Fibroblast of upper back skin (primary cell): ENCODE data around the gene GZMM.
"Not testable (repeated sequence)": the region's sequence is repeated elsewhere in the genome, so short reads cannot be mapped to it uniquely, and the experiment has no call there.

Experiments
- DNase-seq: peaks from one replicate; pipeline ENCODE4 v3.0.0-alpha.2; 2013

Gene GZMM

DNA sequence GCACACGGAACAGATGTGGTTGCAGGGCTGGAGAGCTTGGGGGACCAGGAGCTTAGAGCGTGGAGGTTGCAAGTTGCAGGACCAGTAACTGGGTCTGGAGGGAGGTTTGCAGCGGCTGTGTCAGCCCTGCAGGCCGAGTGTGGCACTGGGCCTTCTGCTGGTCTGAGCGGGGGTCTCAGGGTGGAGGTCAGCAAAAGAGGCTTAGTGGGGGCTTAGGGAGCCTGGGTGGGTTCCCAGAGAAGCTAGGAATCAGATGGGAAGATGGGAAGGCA is 40.1 kb downstream of the GZMM start:
- DNase-seq, result no peak

DNA sequence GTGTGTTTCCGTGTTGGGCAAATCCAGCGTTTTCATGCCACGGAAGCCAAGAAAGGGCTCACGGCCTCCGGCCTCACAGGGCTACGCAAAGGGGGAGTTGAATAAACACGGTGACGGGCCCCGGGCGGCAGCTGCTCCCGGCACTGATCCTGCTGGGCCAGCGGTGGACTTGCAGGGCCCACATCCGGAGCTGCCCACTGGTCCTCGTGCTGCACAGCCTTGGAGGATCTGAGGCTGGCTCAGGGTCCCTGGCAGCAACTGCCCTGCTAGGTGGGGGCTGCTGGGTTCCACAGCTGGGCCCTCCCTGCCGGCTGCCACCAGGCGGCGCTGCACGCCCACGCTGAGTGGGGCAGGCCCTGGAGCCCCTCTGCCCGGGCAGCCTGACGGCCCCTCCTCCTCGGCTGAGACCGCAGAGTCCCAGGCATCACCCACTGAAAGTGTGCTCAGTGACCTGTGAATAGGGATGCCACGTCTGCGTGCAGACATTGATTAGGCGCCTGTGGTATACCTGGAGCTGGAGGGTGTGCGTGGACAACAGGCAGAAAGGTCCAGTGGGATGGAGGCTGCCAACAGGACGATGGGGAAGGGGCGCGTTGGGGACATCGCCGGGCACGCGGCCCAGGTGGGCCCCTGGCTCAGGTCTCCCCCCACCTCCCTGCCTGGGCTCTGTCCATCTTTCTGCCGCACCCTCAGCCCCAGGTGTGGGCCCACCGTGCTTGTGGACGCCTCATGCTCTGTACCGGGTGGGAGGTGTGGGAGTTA is 40.6 kb downstream of the GZMM start:
- no peak for DNase-seq

DNA sequence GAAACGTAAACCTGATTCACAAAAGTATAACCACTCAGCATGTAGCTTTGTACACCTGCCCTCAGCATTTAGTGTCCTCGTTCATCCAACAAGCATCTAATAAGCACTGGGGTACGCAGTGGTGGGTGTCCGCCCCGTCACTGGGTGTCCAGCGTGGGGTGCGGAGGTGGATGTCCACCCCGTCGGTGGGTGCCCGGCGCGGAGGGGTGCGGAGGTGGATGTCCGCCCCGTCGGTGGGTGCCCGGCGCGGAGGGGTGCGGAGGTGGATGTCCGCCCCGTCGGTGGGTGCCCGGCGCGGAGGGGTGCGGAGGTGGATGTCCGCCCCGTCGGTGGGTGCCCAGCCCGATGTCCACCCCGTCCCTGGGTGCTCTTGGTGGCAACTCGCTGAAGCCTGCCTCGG is 41.3 kb downstream of the GZMM start:
- DNase-seq, result not testable (repeated sequence)

DNA sequence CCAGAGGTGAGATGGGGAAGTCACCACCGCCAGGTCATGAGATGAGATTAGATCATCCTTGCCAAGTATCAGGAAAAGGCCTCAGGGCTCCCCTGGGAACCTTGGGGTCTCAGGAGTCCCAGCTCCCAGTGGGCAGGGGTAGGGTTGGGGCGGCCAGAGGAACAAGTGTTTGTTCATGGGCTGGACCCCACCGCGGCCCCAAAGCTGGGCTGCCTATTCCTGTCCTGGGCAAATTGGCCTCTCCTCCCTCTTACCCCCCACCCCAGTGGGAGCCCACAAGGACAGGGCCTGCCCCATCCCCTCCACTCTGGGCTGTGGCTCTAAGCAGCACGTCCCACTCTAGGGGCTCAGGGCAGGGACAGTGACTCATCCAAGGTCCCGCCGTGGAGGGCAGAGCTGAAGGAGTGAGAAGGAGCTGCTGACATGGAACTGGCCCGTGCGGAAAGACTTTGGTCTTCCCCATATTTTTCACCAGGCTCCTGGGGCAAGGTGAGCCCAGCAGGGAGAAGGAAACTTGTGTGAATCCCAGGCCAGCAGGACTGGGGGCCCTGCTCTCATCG is 41.8 kb downstream of the GZMM start:
- no peak for DNase-seq

DNA sequence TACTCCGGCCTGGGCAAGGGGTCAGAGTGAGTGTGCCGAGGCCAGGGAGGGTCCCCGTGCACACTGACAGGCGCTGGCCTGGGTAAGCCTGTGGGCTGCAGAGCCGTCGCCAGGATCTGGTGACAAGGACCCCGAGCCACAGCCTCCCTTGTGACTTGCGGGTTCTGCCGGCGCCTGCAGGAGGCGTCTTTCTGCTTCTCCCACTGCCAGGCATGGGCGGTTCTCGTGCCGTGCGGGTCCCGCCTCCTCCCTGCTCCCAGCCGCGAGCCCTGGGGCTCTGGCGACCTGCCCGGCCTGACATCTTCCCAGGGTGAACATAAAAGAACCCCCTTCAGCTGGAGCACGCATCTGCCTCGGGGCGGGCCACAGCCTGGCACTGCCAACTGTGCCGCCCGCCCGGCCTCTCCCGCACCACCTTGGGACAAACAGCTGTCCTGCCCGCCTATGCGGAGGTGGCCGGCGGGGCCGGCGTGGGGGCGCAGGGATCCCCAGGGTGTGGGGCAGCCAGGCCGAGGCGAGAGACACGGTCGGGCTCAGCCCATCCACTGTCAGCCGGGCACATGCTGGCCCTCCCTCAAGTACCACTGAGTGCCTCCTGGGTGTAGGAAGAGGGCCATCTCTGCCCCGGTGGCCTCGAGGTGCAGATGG is 44.4 kb downstream of the GZMM start:
- peak; percentile 79 for DNase-seq

DNA sequence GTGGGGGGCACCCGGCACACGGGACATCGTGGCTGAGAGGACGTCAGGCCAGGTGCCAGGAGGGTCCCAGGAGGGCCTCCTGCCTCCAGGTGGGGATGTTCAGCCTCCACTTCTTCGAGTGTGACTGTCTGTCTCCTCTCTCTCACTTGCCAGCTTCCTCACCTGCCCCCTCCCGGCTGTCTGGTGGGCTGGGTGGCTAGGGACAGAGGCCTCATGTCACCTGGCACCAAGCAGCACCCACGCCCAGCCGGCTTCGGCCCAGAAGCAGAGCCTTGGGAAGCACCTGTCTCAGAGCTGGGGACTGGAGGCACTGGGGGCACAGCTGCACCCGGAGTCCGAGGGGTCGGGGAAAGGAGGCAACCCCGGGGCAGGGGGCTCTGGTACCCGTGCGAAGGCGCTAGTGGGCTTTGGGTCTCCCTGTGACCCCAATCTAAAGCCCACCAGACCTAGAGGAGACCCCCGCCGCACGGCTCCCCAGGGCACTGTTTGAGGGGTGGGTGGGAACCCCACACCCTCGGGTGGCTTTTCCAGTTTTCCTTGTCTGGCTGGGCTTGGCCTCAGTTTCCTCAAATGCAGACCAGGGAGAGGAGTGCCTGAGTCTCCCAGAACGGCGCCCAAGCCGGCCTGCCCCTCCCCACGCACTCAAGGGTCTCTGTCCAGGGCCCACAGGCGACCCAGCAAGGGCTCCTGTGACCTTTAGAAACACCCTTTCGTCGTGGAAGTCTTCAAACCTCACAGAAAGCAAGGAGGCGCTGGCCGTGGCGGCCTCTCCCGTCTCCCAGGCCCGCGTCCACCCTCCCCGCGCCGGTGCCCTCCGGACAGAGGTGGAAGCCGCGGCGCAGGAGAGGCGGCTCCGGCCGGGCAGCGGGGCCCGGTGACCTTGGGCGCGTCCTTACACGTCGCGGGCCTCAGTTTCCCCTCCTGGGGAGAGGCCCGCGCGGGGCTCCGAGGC is 45.2 kb downstream of the GZMM start:
- no peak for DNase-seq

DNA sequence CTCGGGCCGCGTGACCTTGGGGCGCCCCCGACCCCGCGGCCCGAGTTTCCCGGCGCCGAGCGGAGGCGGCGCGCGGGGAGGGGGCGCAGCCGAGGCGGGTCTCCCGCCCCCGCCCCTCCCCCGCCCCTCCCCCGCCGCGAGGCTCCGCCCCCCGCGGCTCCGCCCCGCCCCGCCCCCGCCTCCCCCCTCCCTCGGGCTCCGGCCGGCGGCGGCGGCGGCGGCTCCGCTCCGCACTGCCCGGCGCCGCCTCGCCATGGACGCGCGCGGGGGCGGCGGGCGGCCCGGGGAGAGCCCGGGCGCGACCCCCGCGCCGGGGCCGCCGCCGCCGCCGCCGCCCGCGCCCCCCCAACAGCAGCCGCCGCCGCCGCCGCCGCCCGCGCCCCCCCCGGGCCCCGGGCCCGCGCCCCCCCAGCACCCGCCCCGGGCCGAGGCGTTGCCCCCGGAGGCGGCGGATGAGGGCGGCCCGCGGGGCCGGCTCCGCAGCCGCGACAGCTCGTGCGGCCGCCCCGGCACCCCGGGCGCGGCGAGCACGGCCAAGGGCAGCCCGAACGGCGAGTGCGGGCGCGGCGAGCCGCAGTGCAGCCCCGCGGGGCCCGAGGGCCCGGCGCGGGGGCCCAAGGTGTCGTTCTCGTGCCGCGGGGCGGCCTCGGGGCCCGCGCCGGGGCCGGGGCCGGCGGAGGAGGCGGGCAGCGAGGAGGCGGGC is 46.0 kb downstream of the GZMM start, which contains the start of gene HCN2:
HCN2 (plus strand) TSS at position 189 of the 703 bp plus-strand sequence; CDS start at position 254, 65 bp downstream.
- DNase-seq, result no peak

DNA sequence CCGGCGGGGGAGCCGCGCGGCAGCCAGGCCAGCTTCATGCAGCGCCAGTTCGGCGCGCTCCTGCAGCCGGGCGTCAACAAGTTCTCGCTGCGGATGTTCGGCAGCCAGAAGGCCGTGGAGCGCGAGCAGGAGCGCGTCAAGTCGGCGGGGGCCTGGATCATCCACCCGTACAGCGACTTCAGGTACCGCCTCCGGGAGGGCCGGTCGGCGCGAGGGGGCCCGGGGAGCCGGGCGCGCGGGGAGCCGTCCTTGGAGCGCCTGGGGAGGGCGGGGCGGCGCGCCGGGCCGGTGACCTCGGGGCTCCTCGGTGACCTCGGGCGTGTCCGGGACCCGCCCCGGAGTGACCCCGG is 46.5 kb downstream of the GZMM start:
- no peak for DNase-seq

DNA sequence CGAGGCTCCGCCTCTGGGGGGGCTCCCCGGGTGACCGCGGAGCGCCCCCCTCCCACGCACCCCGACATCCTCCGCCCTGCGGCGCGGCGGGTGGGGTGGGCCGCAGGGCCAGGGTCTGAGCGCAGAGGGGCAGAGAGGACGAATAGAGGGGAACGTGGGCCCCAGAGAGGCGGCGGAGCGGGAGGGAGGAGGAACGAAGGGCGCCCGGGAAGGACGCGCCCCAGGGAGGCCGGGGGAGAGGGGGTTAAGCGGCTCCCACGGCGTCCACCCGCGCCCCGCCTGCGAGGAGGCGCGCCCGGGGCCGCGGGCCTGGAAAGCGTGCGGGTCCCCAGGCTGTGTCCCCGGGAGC is 46.9 kb downstream of the GZMM start:
- no peak for DNase-seq

DNA sequence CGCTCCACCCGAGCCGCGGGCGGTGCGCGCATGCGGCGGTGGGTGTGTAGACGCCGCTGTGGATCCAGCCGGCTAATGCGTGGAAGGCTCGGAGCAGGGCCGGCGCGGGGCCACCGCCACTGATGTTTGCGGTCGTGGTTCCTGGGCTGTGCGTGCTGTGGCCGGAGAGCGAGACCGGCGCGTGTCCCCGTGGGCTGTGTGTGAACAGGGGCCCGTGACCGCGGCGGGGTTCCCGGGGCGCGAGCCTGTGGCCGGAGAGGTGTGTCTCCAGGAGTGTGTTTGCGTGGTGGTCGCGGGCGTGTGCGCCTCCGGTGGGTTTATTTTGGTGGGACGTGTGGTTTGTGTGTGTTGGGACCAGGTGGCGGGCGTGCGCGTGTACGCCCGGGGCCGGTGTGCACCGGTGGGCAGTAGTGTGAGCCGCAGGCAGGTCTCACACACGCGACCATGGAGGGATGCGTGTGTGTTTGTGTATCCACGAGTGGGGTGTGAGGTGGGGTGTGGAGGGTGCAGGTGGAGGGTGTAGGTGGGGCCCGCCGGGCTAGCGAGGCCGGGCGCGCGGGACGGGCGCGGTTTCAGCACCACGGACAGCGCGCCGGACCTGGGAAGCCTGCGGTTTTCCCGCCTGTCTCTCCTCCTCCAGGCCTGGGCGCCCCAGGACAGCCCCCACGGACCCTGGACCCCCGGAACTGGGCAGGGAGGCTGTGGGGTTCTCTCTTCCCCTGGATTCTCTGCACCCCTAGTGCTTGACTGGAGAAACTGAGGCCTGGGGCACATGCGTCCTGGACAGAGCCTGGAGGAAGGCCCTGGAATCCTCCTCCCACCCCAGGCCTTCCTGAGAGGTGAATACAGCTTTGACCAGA is 47.5 kb downstream of the GZMM start:
- DNase-seq, result no peak

DNA sequence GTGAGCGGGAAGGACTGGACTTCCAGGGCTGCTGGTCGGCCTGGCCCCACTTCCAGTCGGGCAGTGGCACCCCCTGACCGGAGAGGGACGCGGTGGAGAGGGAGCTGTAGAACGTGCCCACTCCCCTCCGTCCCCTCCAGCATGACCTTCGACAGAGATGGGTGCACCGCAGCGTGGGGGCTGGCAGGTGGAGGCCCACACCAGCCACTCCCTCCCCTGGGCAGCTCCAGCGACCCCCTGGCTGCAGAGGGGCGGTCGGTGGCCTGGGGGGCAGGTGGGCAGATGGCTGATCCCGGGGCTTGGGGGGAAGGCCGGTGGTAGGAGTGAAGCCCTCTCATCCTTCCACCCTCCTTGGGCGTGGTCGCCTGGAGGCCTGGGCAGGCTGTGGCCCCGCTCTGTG is 48.2 kb downstream of the GZMM start:
- no peak for DNase-seq

DNA sequence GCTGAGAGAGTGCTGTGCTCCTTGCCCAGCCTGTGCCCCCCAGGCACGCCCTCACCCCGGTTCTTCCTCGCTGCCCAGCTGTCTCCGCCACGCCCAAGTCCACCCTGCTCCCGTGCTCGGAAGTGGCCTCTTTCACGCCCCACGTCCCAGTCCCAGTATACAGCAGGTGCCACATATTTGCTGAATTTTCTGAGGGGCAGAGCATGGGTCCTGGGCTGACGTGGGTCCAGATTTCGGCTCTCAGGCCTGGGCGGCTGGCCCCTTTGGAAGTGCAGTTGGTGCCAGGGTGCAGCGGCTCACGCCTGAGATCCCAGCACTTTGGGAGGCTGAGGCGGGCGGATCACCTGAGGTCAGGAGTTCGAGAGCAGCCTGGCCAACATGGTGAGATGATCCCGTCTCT is 49.2 kb downstream of the GZMM start:
- DNase-seq, result no peak

DNA sequence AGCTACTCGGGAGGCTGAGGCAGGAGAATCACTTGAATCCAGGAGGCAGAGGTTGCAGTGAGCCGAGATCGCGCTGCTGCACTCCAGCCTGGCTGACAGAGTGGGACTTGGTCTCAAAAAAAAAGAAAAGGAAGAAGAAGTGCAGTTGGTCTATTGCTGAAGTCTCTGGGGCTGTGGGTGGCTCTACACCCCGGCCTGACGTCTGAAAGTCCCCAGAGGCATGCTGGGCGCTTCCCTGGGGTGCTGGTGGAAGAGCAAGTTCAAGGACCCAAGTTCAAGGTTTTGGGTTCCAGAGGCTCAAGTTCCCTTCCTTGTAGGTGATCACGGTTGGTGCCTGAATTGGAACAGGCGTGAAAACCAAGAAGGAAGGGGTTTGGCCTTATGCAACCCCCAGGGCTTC is 49.7 kb downstream of the GZMM start:
- no peak for DNase-seq

DNA sequence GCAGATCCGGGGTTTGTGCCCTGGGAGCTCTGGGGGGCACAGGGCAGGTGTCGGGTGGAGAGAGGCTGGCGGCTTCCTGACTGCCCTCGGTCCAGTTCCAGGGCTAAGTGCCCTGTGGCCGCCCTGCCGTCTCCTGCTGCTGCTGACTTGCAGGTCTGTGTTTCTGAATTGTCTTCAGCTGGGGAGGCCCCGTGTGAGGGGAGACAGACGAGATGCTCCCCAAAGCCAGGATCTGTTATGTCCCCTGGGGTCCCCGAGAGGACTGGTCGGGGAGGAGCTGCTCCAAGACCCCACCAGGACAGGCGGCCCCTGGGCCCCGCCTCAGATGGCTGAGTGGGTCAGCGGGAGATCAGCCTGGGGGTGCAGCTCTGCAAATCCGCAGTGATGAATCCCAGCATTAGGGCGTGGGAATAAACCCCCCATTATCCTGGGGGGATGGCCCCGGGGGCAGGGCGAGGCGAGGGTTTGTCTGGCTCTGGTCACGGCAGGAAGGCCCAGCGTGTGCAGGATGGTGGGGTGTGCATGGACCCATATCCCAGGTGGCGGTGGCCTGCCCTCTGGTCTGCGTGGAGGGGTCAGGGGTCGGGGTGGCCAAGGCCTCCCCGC is 50.5 kb downstream of the GZMM start:
- no peak for DNase-seq

DNA sequence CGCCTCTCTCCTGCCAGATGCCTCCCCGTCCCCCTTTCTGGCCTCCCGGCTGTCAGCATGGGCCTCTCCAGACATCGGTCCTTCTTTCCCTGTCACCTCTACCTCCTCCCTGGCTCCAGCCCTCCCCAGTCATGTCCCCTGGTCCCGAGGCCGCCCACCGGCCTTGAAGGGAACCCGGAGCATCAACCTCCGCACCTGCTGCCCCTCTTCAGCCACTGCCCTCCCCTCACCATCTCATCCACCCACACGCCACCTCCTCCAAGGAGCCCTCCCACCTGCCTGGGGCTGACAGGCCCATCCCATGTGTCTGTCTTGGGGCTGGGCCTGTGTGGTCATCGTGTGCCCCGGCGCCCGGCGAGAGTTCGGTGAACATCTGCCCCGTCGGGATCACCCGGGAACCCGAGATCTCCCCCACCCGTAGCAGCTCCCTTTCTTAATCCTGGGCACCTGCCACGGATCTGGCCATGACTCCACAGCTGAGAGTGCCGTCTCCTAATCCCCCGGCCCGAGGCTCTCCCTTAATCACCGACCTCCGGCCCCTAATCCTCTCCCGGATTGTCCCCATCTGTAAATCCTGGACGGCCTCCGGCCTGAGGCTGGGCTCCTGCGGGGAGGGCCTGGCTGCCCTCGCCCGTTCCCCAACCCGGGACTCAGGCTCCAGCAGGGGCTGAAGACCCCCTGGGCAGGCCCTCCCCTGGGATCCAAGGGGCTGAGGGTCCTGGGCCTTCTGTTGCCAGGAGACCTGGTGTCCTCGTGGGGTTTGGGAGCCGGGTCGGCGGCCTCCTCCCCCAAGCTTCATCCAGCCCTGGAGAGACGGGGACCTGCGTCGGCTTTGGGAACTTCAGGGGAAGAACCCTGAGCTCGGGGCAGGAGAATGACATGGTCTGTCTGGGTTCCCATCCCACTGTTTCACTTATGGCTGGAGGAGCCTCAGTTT is 51.7 kb downstream of the GZMM start:
- DNase-seq, result no peak

DNA sequence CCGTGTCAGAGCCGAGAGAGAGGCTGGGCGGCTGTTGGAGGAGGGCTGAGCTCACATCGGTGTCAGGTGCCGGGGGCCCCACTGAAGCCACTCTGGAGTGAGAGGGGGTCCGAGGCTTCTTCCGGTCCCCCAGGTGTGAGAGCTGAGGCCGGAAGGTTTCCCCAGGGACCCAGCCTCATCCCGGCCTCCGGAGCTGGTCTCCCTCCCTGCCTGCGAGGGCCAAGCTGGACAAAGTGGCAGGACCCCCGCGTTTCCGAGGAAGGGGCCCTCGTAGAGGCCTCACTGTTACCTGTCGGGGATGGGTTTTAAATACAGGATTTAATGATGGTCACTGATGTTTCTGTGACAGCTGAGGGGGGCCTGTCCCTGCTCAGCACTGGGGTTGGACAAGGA is 52.4 kb downstream of the GZMM start:
- DNase-seq, result no peak

DNA sequence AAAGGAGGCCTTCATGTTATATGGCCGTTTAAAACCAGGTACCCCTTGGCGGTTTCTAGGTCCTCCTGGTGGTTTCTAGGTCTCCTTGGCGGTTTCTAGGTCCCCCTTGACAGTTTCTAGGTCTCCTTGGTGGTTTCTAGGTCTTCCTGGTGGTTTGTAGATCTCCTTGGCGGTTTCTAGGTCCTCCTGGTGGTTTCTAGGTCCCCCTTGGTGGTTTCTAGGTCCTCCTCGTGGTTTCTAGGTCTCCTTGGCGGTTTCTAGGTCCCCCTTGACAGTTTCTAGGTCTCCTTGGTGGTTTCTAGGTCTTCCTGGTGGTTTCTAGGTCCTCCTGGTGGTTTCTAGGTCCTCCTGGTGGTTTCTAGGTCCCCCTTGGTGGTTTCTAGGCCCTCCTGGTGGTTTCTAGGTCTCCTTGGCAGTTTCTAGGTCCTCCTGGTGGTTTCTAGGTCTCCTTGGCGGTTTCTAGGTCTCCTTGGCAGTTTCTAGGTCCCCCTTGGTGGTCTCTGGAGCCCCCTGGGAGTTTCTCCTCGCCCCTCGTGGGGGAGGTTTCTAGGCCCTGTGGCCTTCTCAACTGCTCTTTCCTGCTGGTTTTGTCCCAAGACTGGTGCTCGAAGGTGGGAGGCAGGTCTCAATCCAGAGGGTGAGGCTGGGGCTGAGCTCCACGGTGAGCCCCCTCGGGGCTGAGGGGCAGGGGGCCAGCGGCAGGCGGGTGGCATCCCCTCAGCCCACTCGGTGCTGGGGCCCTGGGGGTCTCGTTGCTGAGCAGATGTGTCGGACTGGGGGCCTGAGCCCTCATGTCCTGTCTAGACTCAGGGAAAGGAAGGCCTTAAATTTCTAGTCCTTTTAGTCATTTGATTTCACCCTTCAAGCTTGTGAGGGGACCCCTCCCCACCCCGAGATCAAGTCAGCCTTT is 53.8 kb downstream of the GZMM start:
- DNase-seq, result no peak
